HUES64 (cell line): Measurements from ENCODE around the gene RBM11. TPM values are rescaled to one million over a fixed set of nuclear protein-coding genes. Genes with fewer than 3 reads are reported as not detected.
"Not testable (repeated sequence)": the region's sequence is repeated elsewhere in the genome, so short reads cannot be mapped to it uniquely, and the experiment has no call there.

Source experiments
- H3K27ac ChIP-seq: 2 replicates; pipeline ENCODE4 v1.7.0; 2013; ENCODE audit warnings: low read depth, low read length, inconsistent platforms
- H3K27me3 ChIP-seq: 2 replicates; pipeline ENCODE4 v1.6.1; 2013; ENCODE audit warnings: mild to moderate bottlenecking, low read length; ENCODE audit not compliant: insufficient read depth
- H3K36me3 ChIP-seq: 2 replicates; pipeline ENCODE4 v1.6.1; 2013; ENCODE audit warnings: mild to moderate bottlenecking, low read length; ENCODE audit not compliant: insufficient read depth
- H3K4me1 ChIP-seq: 2 replicates; pipeline ENCODE4 v1.6.1; 2013; ENCODE audit warnings: mild to moderate bottlenecking, low read length, moderate library complexity; ENCODE audit not compliant: insufficient read depth
- H3K4me3 ChIP-seq: 2 replicates; pipeline ENCODE4 v1.5.1; 2013; ENCODE audit warnings: mild to moderate bottlenecking, low read length, moderate library complexity
- H3K9ac ChIP-seq: 2 replicates; pipeline ENCODE4 v1.6.1; 2013; ENCODE audit warnings: mild to moderate bottlenecking, low read depth, low read length
- H3K9me3 ChIP-seq: 2 replicates; pipeline ENCODE4 v1.6.1; 2013; ENCODE audit warnings: low read depth, low read length; ENCODE audit not compliant: insufficient read depth
- WGBS: fragments of 150-250, 120-280 bp; methylation state at CpG from one replicate; pipeline ENCODE4 v1.1.7; 2013; ENCODE audit warnings: missing lambda C conversion rate; 5-methylcytosine and 5-hydroxymethylcytosine counted together
- polyA plus RNA-seq, 2 experiments: library from polyadenylated mRNA; stranded (reverse); fragments of 50-300 nt; gene quantifications; one replicate each; pipeline ENCODE4 v1.2.3, GENCODE V29; 2013

RBM11 gene
- polyA plus RNA-seq (2013, experiment 1 of 2): 2.9 TPM
- 5.1 TPM for polyA plus RNA-seq (2013, experiment 2 of 2)

- under 1% methylated on average over 55 of the region's 55 CpGs for WGBS
- peak within 1 kb of the TSS; percentile 98 for H3K4me3 ChIP-seq
- H3K4me1 ChIP-seq: peaks cover 7% of the 10 kb centered on the region
- H3K27ac ChIP-seq: no peak within 1 kb of the TSS
- no peaks in the 10 kb centered on the region for H3K9me3 ChIP-seq
- H3K36me3 ChIP-seq: no peaks in the 10 kb centered on the region
- H3K27me3 ChIP-seq: peaks cover 13% of the 10 kb centered on the region; the same call in 1 of the 2 replicates
- H3K9ac ChIP-seq: peak within 1 kb of the TSS; percentile 66
These were observed at the start of gene RBM11 for GRCh38 chr21:14215971-14216641. Gene RBM11 (plus strand): TSS chr21:14216157. CDS start chr21:14216187, 30 bp downstream.

GRCh38 chr21:14166463-14167223 is 49.3 kb upstream of the RBM11 start:
- H3K36me3 ChIP-seq, H3K27me3 ChIP-seq, H3K4me1 ChIP-seq, H3K27ac ChIP-seq, H3K9ac ChIP-seq, H3K4me3 ChIP-seq: not testable (repeated sequence)
- H3K9me3 ChIP-seq: peaks cover 43% of the 10 kb centered on the region
- 83% methylated on average over 16 of the region's 16 CpGs for WGBS

GRCh38 chr21:14206222-14206621 is 9.7 kb upstream of the RBM11 start:
- no peak overlapping the region for H3K27ac ChIP-seq
- H3K9ac ChIP-seq: no peak overlapping the region
- no peaks in the 10 kb centered on the region for H3K27me3 ChIP-seq
- no peak overlapping the region for H3K4me3 ChIP-seq
- no peaks in the 10 kb centered on the region for H3K4me1 ChIP-seq
- peaks cover 13% of the 10 kb centered on the region for H3K9me3 ChIP-seq
- H3K36me3 ChIP-seq: no peaks in the 10 kb centered on the region

GRCh38 chr21:14210738-14211137 is 5.2 kb upstream of the RBM11 start, which contains the start of gene LIPI:
Gene LIPI (minus strand): TSS chr21:14210955. CDS start chr21:14210845, 110 bp downstream.
- Histone ChIP-seq H3K27me3 (no peaks in the 10 kb centered on the region), H3K4me3 (no peak within 1 kb of the TSS), H3K4me1 (no peaks in the 10 kb centered on the region), H3K9ac (no peak within 1 kb of the TSS), H3K27ac (no peak within 1 kb of the TSS), H3K9me3 (peaks cover 3% of the 10 kb centered on the region; the same call in 1 of the 2 replicates), H3K36me3 (no peaks in the 10 kb centered on the region)
- 84% methylated on average over 1 of the region's 1 CpG for WGBS

GRCh38 chr21:14213164-14213563 is 2.8 kb upstream of the RBM11 start:
- no peak overlapping the region for H3K27ac ChIP-seq
- H3K27me3 ChIP-seq: peaks cover 13% of the 10 kb centered on the region; the same call in 1 of the 2 replicates
- H3K4me3 ChIP-seq: no peak overlapping the region
- peaks cover 7% of the 10 kb centered on the region for H3K4me1 ChIP-seq
- H3K9me3 ChIP-seq: no peaks in the 10 kb centered on the region
- no peaks in the 10 kb centered on the region for H3K36me3 ChIP-seq
- H3K9ac ChIP-seq: no peak overlapping the region

- Histone ChIP-seq H3K4me1 (no peaks in the 10 kb centered on the region), H3K9ac (no peak overlapping the region), H3K9me3 (peaks cover 1% of the 10 kb centered on the region; the same call in 1 of the 2 replicates), H3K27me3 (no peaks in the 10 kb centered on the region), H3K27ac (no peak overlapping the region), H3K4me3 (no peak overlapping the region), H3K36me3 (no peaks in the 10 kb centered on the region)
- WGBS: 100% methylated on average over 1 of the region's 1 CpG
These were observed 7.4 kb downstream of the RBM11 start for GRCh38 chr21:14223365-14223764.

- H3K9me3 ChIP-seq: peaks cover 29% of the 10 kb centered on the region
- H3K27me3 ChIP-seq: no peaks in the 10 kb centered on the region
- 85% methylated on average over 1 of the region's 1 CpG for WGBS
- H3K36me3 ChIP-seq: no peaks in the 10 kb centered on the region
- H3K9ac ChIP-seq: no peak overlapping the region
- no peaks in the 10 kb centered on the region for H3K4me1 ChIP-seq
- H3K27ac ChIP-seq: no peak overlapping the region
- no peak overlapping the region for H3K4me3 ChIP-seq
These were observed 13.4 kb downstream of the RBM11 start for GRCh38 chr21:14229399-14229798.

GRCh38 chr21:14235101-14235500 is 19.1 kb downstream of the RBM11 start:
- Histone ChIP-seq H3K4me1 (no peaks in the 10 kb centered on the region), H3K36me3 (no peaks in the 10 kb centered on the region), H3K4me3 (no peak overlapping the region), H3K9me3 (peaks cover 11% of the 10 kb centered on the region; the same call in 1 of the 2 replicates), H3K9ac (no peak overlapping the region), H3K27ac (no peak overlapping the region), H3K27me3 (no peaks in the 10 kb centered on the region)
- 80% methylated on average over 5 of the region's 5 CpGs for WGBS

- WGBS: 10% methylated on average over 1 of the region's 3 CpGs
- Histone ChIP-seq H3K36me3 (no peaks in the 10 kb centered on the region), H3K4me1 (no peaks in the 10 kb centered on the region)
These were observed 20.2 kb downstream of the RBM11 start for GRCh38 chr21:14236180-14236579.

GRCh38 chr21:14239281-14239680 is 23.3 kb downstream of the RBM11 start:
- Histone ChIP-seq H3K4me1 (no peaks in the 10 kb centered on the region), H3K4me3 (no peak overlapping the region), H3K9ac (no peak overlapping the region), H3K27ac (no peak overlapping the region), H3K9me3 (no peaks in the 10 kb centered on the region), H3K27me3 (no peaks in the 10 kb centered on the region), H3K36me3 (no peaks in the 10 kb centered on the region)
- 80% methylated on average over 1 of the region's 2 CpGs for WGBS

More at GRCh38 chr21:14236180-14236579, 20.2 kb downstream of the RBM11 start:
- no peaks in the 10 kb centered on the region for H3K27me3 ChIP-seq
- H3K4me3 ChIP-seq: no peak overlapping the region
- no peak overlapping the region for H3K27ac ChIP-seq
- H3K9ac ChIP-seq: no peak overlapping the region
- H3K9me3 ChIP-seq: peaks cover 6% of the 10 kb centered on the region; the same call in 1 of the 2 replicates

- 47% methylated on average over 2 of the region's 2 CpGs for WGBS
- no peaks in the 10 kb centered on the region for H3K4me1 ChIP-seq
- no peaks in the 10 kb centered on the region for H3K36me3 ChIP-seq
- no peak overlapping the region for H3K4me3 ChIP-seq
- H3K9me3 ChIP-seq: no peaks in the 10 kb centered on the region
- H3K9ac ChIP-seq: no peak overlapping the region
- H3K27ac ChIP-seq: no peak overlapping the region
- no peaks in the 10 kb centered on the region for H3K27me3 ChIP-seq
These were observed 25.3 kb downstream of the RBM11 start for GRCh38 chr21:14241297-14241696.
